GM21723 (cell line): ENCODE data around the gene WDFY2.

Experiments used
- ATAC-seq: cut with Tn5 transposase; IDR thresholded peaks from one replicate; pipeline ENCODE4 v1.9.1; 2021; ENCODE audit warnings: mild to moderate bottlenecking, moderate library complexity; ENCODE audit not compliant: unreplicated experiment

The WDFY2 gene

GRCh38 chr13:51786425-51787265 lies 202.4 kb downstream of the WDFY2 start:
- ATAC-seq, result no peak

- ATAC-seq, result peak; percentile 73
These were observed 209.5 kb downstream of the WDFY2 start for GRCh38 chr13:51793570-51794271.

GRCh38 chr13:51794964-51795363 lies 210.7 kb downstream of the WDFY2 start:
- ATAC-seq, result no peak

GRCh38 chr13:51795419-51795818 lies 211.2 kb downstream of the WDFY2 start:
- no peak for ATAC-seq

- ATAC-seq, result no peak
These were observed 212.3 kb downstream of the WDFY2 start for GRCh38 chr13:51796546-51796945.

GRCh38 chr13:51797664-51798488 lies 213.6 kb downstream of the WDFY2 start:
- ATAC-seq, result peak; percentile 42

GRCh38 chr13:51799261-51799660 lies 215.0 kb downstream of the WDFY2 start:
- ATAC-seq, result no peak

- no peak for ATAC-seq
These were observed 216.2 kb downstream of the WDFY2 start for GRCh38 chr13:51800486-51800885.

- no peak for ATAC-seq
These were observed 217.4 kb downstream of the WDFY2 start for GRCh38 chr13:51801631-51802099.

- no peak for ATAC-seq
These were observed 218.6 kb downstream of the WDFY2 start for GRCh38 chr13:51802631-51803418.

GRCh38 chr13:51803422-51804294 lies 219.4 kb downstream of the WDFY2 start, which contains the start of gene DHRS12:
TSS of gene DHRS12 (minus strand) at chr13:51804163. CDS start at chr13:51799659, 4,504 bp downstream.
- ATAC-seq, result peak; percentile 90

- ATAC-seq, result no peak
These were observed 220.3 kb downstream of the WDFY2 start for GRCh38 chr13:51804295-51805172.

- no peak for ATAC-seq
These were observed 221.1 kb downstream of the WDFY2 start for GRCh38 chr13:51805313-51805712.

- ATAC-seq, result no peak
These were observed 221.7 kb downstream of the WDFY2 start for GRCh38 chr13:51805925-51806324.

GRCh38 chr13:51806566-51806965 lies 222.3 kb downstream of the WDFY2 start:
- no peak for ATAC-seq

- no peak for ATAC-seq
These were observed 222.8 kb downstream of the WDFY2 start for GRCh38 chr13:51807041-51807440.

GRCh38 chr13:51808811-51809210 lies 224.5 kb downstream of the WDFY2 start:
- no peak for ATAC-seq

- ATAC-seq, result no peak
These were observed 226.8 kb downstream of the WDFY2 start for GRCh38 chr13:51811046-51811445.
